ENCODE data around the gene NOL11.
"Not testable (repeated sequence)": the region's sequence is repeated elsewhere in the genome, so short reads cannot be mapped to it uniquely, and the experiment has no call there.

The NOL11 gene

DNA sequence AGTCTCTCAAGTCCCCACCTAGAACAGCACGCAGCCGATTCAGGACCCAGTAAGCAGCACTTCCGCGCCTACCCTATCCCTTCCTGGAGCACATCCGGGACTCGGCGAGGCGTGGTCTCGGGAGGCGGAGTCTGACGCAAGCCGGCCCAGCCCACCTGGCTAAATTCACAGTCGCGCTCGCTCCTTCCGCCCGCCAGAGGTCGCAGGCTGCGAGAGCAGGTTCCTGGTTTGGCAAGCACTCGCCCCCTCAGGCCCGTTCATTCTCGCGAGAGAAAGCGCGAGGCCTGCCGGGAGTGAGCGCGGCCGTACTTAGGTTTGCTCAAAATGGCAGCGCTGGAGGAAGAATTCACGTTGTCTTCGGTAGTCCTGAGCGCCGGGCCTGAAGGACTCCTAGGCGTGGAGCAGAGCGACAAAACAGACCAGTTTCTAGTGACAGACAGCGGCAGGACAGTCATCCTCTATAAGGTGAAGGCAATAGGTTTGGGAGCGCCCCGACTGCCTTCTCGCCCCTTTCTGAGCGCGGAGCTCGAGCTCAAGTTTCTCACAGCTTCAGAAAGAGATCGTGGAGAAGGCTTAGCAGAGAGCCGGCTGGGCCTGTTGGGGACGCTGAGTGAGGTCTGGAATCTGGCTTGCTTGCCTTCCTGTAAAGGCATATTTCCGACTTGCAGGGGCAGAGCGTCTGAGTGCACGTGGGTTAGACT lies at the start of gene NOL11:
NOL11 (plus strand) TSS at position 313 of the 701 bp plus-strand sequence; CDS start at position 325, 12 bp downstream.
- DNase-seq = peak; percentile 99

- DNase-seq = no peak
Observed at GRCh38 chr17:67671493-67671892, 46.2 kb upstream of the NOL11 start.

- no peak for DNase-seq
Observed at GRCh38 chr17:67672592-67673335, 45.0 kb upstream of the NOL11 start.

- DNase-seq = no peak
Observed at GRCh38 chr17:67675481-67675880, 42.3 kb upstream of the NOL11 start.

- no peak for DNase-seq
Observed at GRCh38 chr17:67676305-67676704, 41.4 kb upstream of the NOL11 start.

- DNase-seq = no peak
Observed at GRCh38 chr17:67678414-67678813, 39.3 kb upstream of the NOL11 start.

DNA sequence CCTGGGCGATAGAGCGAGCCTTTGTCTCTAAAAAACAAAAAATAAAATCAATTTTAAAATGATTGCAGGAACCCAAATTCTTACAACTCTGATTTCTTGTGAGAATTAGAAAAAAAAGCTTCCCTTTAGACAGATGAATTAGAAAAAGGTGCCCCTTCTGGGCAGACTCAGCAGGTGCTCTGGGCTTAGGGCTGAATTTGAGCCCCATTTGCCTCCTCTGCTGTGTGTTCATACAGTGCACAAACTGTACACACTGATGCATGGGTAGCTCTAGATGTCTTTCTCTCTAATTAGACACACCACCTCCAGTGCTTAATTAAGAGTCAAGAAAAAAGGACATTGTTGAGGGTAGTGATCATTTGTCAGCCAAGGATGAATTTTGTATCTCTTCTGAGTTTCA lies 38.5 kb upstream of the NOL11 start:
- DNase-seq = no peak

DNA sequence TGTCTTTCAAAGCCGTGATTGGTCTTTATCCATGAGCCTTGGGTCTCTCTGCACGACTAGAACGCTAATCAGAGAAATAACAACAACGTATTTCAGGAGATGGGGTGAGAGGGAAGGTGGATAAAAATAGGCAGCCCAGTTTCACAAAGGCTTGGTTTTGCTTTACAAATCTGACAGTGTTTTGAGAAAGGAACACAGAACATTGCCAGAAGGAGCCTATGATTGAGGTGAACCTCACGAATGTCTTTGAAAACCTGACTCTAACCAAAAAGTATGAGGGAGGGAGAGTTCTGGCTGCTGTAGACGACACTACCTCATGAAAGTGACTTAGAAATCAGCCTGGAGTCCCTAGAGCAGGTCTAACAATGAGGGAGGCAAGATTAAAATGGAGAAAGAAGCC lies 38.0 kb upstream of the NOL11 start:
- DNase-seq = no peak

- DNase-seq = no peak
Observed at GRCh38 chr17:67680445-67681224, 37.1 kb upstream of the NOL11 start.

- no peak for DNase-seq
Observed at GRCh38 chr17:67682196-67682595, 35.5 kb upstream of the NOL11 start.

- no peak for DNase-seq
Observed at GRCh38 chr17:67685351-67685750, 32.4 kb upstream of the NOL11 start.

- no peak for DNase-seq
Observed at GRCh38 chr17:67686241-67686640, 31.5 kb upstream of the NOL11 start.

DNA sequence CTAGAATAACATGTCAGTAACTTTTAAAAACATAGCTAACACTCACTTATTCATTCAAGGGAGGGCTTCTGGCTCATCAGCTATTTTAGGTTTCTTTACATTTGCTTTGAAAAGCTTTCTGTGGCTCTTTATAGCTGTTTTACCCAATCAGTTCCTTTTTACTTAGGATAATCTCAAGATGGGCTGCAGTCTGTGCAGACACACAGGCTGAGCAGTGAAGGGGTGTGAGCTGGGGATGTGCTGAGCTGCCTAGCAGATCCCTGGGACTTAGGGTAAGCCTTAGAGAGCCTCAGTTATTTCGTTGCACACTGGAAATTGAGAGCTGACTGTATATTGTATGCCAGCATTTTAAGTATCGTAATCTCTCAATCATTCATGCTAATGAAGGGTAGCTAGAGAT lies 30.2 kb upstream of the NOL11 start:
- DNase-seq = no peak

DNA sequence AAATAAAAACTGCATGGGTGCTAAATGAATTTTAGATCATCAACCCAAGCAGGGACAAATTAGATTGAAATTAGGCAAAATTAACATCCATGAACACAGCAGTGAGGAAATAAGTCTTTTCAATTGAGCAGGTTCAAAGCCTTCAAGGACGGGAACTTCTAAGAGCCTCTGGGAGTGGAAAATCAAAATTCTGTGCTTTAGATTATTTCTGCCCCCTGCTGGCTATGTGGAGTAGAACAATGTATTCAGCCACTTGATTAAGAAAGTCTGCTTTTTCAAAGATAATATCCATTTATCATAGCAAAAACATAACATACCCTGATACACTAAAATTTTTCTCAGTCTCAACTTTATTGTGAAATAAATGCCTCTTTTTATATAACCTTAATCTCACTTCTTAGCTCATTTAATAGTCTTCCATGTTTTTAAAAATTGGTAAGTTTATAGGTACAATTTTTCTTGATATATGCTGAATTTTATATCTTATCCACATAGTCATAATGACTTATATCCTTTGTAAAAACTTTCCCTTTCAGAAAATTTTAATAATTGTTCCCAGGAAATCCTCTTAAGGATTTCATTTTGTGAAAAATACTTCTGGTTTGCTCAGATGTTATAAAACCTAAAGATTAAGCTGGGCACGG lies 28.1 kb upstream of the NOL11 start:
- DNase-seq = peak; percentile 62

DNA sequence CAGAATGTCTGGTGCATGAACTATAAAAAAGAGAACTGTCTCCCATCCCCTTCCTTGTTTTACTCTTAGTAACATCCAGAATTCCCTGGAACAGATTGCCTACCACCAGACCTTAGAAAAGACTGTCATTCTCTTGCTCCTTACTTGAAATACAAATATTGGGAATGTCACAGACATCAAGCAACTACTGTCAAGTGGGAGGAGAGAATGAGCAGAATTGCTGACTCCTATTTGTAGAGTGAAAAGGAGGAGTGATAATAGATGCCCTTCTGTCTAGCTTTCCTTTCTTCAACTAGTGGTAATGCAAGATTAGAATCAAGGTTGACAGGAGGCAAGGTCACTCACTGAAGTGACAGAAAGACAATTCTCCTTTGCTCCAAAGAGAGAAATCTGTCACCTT lies 23.9 kb upstream of the NOL11 start:
- DNase-seq = no peak

DNA sequence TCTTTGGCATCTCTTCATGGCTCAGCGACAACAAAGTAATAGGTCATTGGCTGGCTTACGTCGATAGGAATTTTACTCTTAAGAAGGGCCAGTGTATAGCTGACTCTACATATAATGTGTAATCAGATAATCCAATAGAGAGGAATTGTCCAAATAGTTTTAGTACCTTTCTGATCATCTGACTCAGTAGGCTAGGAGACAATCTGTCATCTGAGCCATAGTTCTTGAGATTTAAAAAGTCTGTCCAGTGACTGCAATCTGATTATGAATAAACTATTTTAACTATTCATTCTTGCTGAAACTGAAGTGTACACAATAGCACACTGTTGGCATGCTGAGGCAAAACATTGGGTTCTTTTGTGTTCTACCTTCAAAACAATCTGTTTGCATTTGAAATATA lies 21.4 kb upstream of the NOL11 start:
- DNase-seq = no peak

- DNase-seq = no peak
Observed at GRCh38 chr17:67696853-67697498, 20.8 kb upstream of the NOL11 start.

GRCh38 chr17:67700037-67700724 lies 17.6 kb upstream of the NOL11 start:
- DNase-seq = no peak

GRCh38 chr17:67700725-67701119 lies 17.0 kb upstream of the NOL11 start:
- no peak for DNase-seq

GRCh38 chr17:67702861-67703260 lies 14.9 kb upstream of the NOL11 start:
- not testable (repeated sequence) for DNase-seq

DNA sequence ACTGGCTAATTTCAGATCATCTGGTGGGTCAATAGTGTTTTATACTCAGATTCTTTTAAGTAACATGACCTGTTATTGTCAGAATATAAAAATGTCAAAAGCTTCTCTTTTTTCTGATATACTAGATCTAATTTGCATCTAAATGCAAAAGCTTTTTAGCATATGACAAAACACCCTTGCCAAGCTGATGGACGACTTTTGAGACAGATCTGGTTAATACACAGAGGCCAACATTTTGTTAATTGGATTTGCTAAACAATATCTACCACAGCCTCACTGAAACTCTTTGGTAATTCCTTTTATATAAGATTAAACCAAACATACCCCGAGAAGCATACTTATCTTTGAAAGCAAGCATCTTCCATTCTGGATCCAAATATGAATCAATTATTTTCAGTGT lies 10.3 kb upstream of the NOL11 start:
- DNase-seq = no peak

GRCh38 chr17:67708378-67708777 lies 9.4 kb upstream of the NOL11 start:
- no peak for DNase-seq

Measured in stimulated activated CD4-positive, alpha-beta T cell treated with anti-CD3 and anti-CD28 coated beads, Interleukin-15, amount 100 ng/mL, for 24 hours (primary cell).